H9 (cell line): ENCODE measurements around the gene CALHM6. TPM values are rescaled to one million over a fixed set of nuclear protein-coding genes. Genes with fewer than 3 reads are reported as not detected.

Source experiments
- DNase-seq: peaks from one replicate; pipeline ENCODE4 v3.0.0-alpha.2; 2017
- H2AFZ ChIP-seq: one replicate; pipeline ENCODE4 v1.6.1; 2013; ENCODE audit warnings: mild to moderate bottlenecking, low read length, control low read depth, moderate library complexity
- H2AK5ac ChIP-seq: 2 replicates; pipeline ENCODE4 v1.6.1; 2013; ENCODE audit warnings: low read length, control low read depth, mixed read lengths; ENCODE audit not compliant: insufficient read length
- H2BK120ac ChIP-seq: one replicate; pipeline ENCODE4 v1.6.1; 2013; ENCODE audit warnings: low read depth, mild to moderate bottlenecking, low read length, control low read depth, inconsistent platforms; ENCODE audit not compliant: poor library complexity, severe bottlenecking
- H2BK12ac ChIP-seq: 2 replicates; pipeline ENCODE4 v1.6.1; 2013; ENCODE audit warnings: low read length, control low read depth, mixed read lengths, low read depth; ENCODE audit not compliant: insufficient read length
- H2BK15ac ChIP-seq: 2 replicates; pipeline ENCODE4 v1.6.1; 2013; ENCODE audit warnings: low read depth, low read length, control low read depth
- H2BK20ac ChIP-seq: one replicate; pipeline ENCODE4 v1.6.1; 2013; ENCODE audit warnings: low read depth, mild to moderate bottlenecking, low read length, control low read depth, inconsistent platforms; ENCODE audit not compliant: poor library complexity, severe bottlenecking
- H2BK5ac ChIP-seq: 2 replicates; pipeline ENCODE4 v1.6.1; 2013; ENCODE audit warnings: low read length, control low read depth, mixed read lengths; ENCODE audit not compliant: insufficient read length
- H3K14ac ChIP-seq: 2 replicates; pipeline ENCODE4 v1.6.1; 2013; ENCODE audit warnings: low read length, control low read depth; ENCODE audit not compliant: insufficient read depth
- H3K18ac ChIP-seq: 2 replicates; pipeline ENCODE4 v1.6.1; 2013; ENCODE audit warnings: low read depth, mild to moderate bottlenecking, mixed read lengths, low read length, control low read depth; ENCODE audit not compliant: insufficient read length
- H3K23ac ChIP-seq: 2 replicates; pipeline ENCODE4 v1.6.1; 2013; ENCODE audit warnings: low read length, control low read depth, mixed read lengths, low read depth; ENCODE audit not compliant: insufficient read length
- H3K23me2 ChIP-seq: 2 replicates; pipeline ENCODE4 v1.6.1; 2013; ENCODE audit warnings: low read depth, mild to moderate bottlenecking, mixed read lengths, low read length, control low read depth; ENCODE audit not compliant: insufficient read length, poor library complexity, severe bottlenecking
- H3K27ac ChIP-seq: 2 replicates; pipeline ENCODE4 v1.5.1; 2013; ENCODE audit warnings: low read length, control low read depth, mixed read lengths, low read depth; ENCODE audit not compliant: insufficient read length
- H3K27me3 ChIP-seq: 2 replicates; pipeline ENCODE4 v1.6.1; 2013; ENCODE audit warnings: low read length, control low read depth, inconsistent platforms; ENCODE audit not compliant: insufficient read depth
- H3K4ac ChIP-seq: 2 replicates; pipeline ENCODE4 v1.6.1; 2013; ENCODE audit warnings: low read depth, mild to moderate bottlenecking, control low read depth, inconsistent platforms, low read length, moderate library complexity
- H3K4me1 ChIP-seq: 2 replicates; pipeline ENCODE4 v1.6.1; 2013; ENCODE audit warnings: low read length, control low read depth, inconsistent platforms; ENCODE audit not compliant: insufficient read depth
- H3K4me2 ChIP-seq: 2 replicates; pipeline ENCODE4 v1.6.1; 2013; ENCODE audit warnings: low read length, control low read depth, mixed read lengths; ENCODE audit not compliant: insufficient read length, insufficient read depth
- H3K56ac ChIP-seq: 2 replicates; pipeline ENCODE4 v1.6.1; 2013; ENCODE audit warnings: low read depth, mild to moderate bottlenecking, mixed read lengths, low read length, control low read depth; ENCODE audit not compliant: insufficient read length
- H3K79me1 ChIP-seq: 2 replicates; pipeline ENCODE4 v1.6.1; 2013; ENCODE audit warnings: low read depth, mild to moderate bottlenecking, moderate library complexity, low read length, control low read depth, inconsistent platforms; ENCODE audit not compliant: insufficient read depth, poor library complexity, severe bottlenecking
- H3K79me2 ChIP-seq: 2 replicates; pipeline ENCODE4 v1.6.1; 2013; ENCODE audit warnings: low read length, control low read depth, inconsistent platforms; ENCODE audit not compliant: insufficient read depth
- H3K9ac ChIP-seq: 2 replicates; pipeline ENCODE4 v1.6.1; 2013; ENCODE audit warnings: low read length, control low read depth, mixed read lengths; ENCODE audit not compliant: insufficient read length; ENCODE audit errors: extremely low read depth
- H3K9me3 ChIP-seq: one replicate; pipeline ENCODE4 v1.6.1; 2013; ENCODE audit warnings: low read depth, low read length, inconsistent platforms; ENCODE audit not compliant: control insufficient read depth
- H3T11ph ChIP-seq: one replicate; pipeline ENCODE4 v1.6.1; 2013; ENCODE audit warnings: mild to moderate bottlenecking, low read length, control low read depth, inconsistent platforms
- H4K20me1 ChIP-seq: one replicate; pipeline ENCODE4 v1.6.1; 2013; ENCODE audit not compliant: control insufficient read depth, insufficient read length, insufficient read depth
- H4K5ac ChIP-seq: 2 replicates; pipeline ENCODE4 v1.6.1; 2013; ENCODE audit warnings: low read depth, mild to moderate bottlenecking, mixed read lengths, low read length, control low read depth; ENCODE audit not compliant: insufficient read length
- H4K8ac ChIP-seq: replicated peaks from 2 replicates; pipeline ENCODE4 v1.6.1; 2013; ENCODE audit warnings: low read length, control low read depth, mixed read lengths, low read depth; ENCODE audit not compliant: insufficient read length
- H4K91ac ChIP-seq: 2 replicates; pipeline ENCODE4 v1.6.1; 2013; ENCODE audit warnings: low read depth, mild to moderate bottlenecking, moderate library complexity, mixed read lengths, low read length, control low read depth; ENCODE audit not compliant: insufficient read length
- H3K27ac Mint-ChIP-seq, 3 experiments: 2 replicates in 2 of 3; 3 replicates in 1 of 3; pipeline ENCODE4 v1.8.0; 2020 to 2021; ENCODE audit warnings: mixed read lengths in 3 of 3, mild to moderate bottlenecking in 1 of 3, moderate library complexity in 1 of 3
- H3K27me3 Mint-ChIP-seq: 2 replicates; pipeline ENCODE4 v1.8.0; 2021; ENCODE audit warnings: low read depth, mild to moderate bottlenecking, moderate library complexity, mixed read lengths
- H3K36me3 Mint-ChIP-seq, 3 experiments: 2 replicates in 2 of 3; 3 replicates in 1 of 3; pipeline ENCODE4 v1.8.0; 2020 to 2021; ENCODE audit warnings: low read depth in 3 of 3, mixed read lengths in 3 of 3; ENCODE audit not compliant: insufficient read depth in 1 of 3
- H3K4me1 Mint-ChIP-seq, 2 experiments: 2 replicates each; pipeline ENCODE4 v1.8.0; 2020; ENCODE audit warnings: mixed read lengths in 2 of 2
- H3K4me3 Mint-ChIP-seq, 2 experiments: 2 replicates in 1 of 2; 3 replicates in 1 of 2; pipeline ENCODE4 v1.8.0; 2020 to 2021; ENCODE audit warnings: mild to moderate bottlenecking in 2 of 2, mixed read lengths in 2 of 2, moderate library complexity in 1 of 2
- H3K9me3 Mint-ChIP-seq, 2 experiments: 2 replicates in 1 of 2; 3 replicates in 1 of 2; pipeline ENCODE4 v1.8.0; 2020; ENCODE audit warnings: mild to moderate bottlenecking in 2 of 2, mixed read lengths in 2 of 2, moderate library complexity in 1 of 2
- CTCF ChIP-seq: fragments of 200-600 bp; sonication (generic); conservative IDR thresholded peaks from 3 replicates; pipeline ENCODE4 v1.8.0; 2021; ENCODE audit warnings: antibody characterized with exemption, mild to moderate bottlenecking
- WGBS: extraction: QIAGEN DNeasy Blood & Tissue Kit; methylation state at CpG from one replicate; pipeline ENCODE4 v1.1.7; 2013; ENCODE audit warnings: missing lambda C conversion rate, low lambda C conversion rate, mixed read lengths; ENCODE audit not compliant: insufficient read length; ENCODE audit errors: extremely low coverage; 5-methylcytosine and 5-hydroxymethylcytosine counted together
- total RNA-seq: library from RNA; stranded (reverse); gene quantifications from 2 replicates; pipeline ENCODE4 v1.2.1, GENCODE V29; 2021

The CALHM6 gene
- total RNA-seq, 1 experiment from 2014 or later: 0.44 TPM

DNA sequence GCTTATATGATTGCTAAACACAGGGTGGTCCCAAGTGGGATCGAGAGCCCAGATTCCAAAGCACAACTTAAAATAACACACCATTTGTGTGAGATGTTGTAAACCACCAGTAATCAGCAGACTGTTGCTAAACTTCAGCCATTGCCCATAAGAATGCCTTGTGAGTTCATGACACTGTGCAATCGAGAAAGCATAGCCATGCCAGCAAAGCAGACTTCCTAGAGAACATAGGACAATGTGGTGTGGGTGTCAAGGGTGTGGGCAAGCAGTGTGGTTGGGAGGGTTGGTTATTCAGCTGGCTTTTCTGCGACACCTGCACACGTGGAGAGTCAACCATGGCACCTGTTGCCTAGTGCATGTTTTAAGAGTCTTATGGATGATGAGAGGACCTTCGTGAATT is 16.1 kb upstream of the CALHM6 start:
- H3K27ac ChIP-seq: no peak overlapping the region
- H3K4me1 ChIP-seq: no peaks in the 10 kb centered on the region
- no peaks in the 10 kb centered on the region for H3K27me3 ChIP-seq
- H3K56ac ChIP-seq: no peak overlapping the region
- H2AK5ac ChIP-seq: no peak overlapping the region
- Mint-ChIP-seq H3K4me1 (peaks cover 13 to 18% of the 10 kb centered on the region in 2 experiments), H3K27me3 (no peaks in the 10 kb centered on the region), H3K36me3 (no peaks in the 10 kb centered on the region), H3K4me3 (no peak overlapping the region; a peak in 1 of 5 replicates), H3K27ac (no peak overlapping the region), H3K9me3 (no peaks in the 10 kb centered on the region)
- no peak overlapping the region for H2BK5ac ChIP-seq
- no peaks in the 10 kb centered on the region for H3K79me1 ChIP-seq
- no peak overlapping the region for H2BK12ac ChIP-seq
- no peak overlapping the region for H3K23ac ChIP-seq
- DNase-seq: no peak
- H3K4ac ChIP-seq: no peak overlapping the region
- H4K20me1 ChIP-seq: no peaks in the 10 kb centered on the region
- no peak overlapping the region for H2BK120ac ChIP-seq
- no peak for TF ChIP-seq CTCF
- H3K18ac ChIP-seq: no peak overlapping the region
- no peaks in the 10 kb centered on the region for H3K9me3 ChIP-seq
- H2AFZ ChIP-seq: no peak overlapping the region
- no peaks in the 10 kb centered on the region for H3K79me2 ChIP-seq
- no peak overlapping the region for H4K5ac ChIP-seq
- no peak overlapping the region for H3K9ac ChIP-seq
- WGBS: no CpG with 5 or more reads among the region's 5 CpGs
- no peak overlapping the region for H3K4me2 ChIP-seq
- H3T11ph ChIP-seq: no peak overlapping the region
- H4K91ac ChIP-seq: no peak overlapping the region
- no peaks in the 10 kb centered on the region for H3K23me2 ChIP-seq
- H3K14ac ChIP-seq: no peak overlapping the region
- H2BK15ac ChIP-seq: no peak overlapping the region
- no peak overlapping the region for H2BK20ac ChIP-seq
- no peak overlapping the region for H4K8ac ChIP-seq
